CD4-positive, alpha-beta T cell treated with Interleukin-2 at 100 ng/mL for 4 hours (primary cell): ENCODE data around the gene INPP5E.

Source experiments
- DNase-seq: peaks from one replicate; pipeline ENCODE4 v3.0.0-alpha.2; 2020; ENCODE audit warnings: low spot score

Gene INPP5E

GRCh38 chr9:136403538-136403914 lies 36.1 kb downstream of the INPP5E start:
- DNase-seq = peak; percentile 89

- no peak for DNase-seq
Measured at GRCh38 chr9:136402067-136402466, 37.6 kb downstream of the INPP5E start.

GRCh38 chr9:136401173-136401922 lies 38.3 kb downstream of the INPP5E start:
- no peak for DNase-seq

- DNase-seq = peak; percentile 88
Measured at GRCh38 chr9:136400038-136400834, 39.4 kb downstream of the INPP5E start, which contains the start of gene SNAPC4. Gene SNAPC4 (minus strand): TSS chr9:136400170. CDS start chr9:136398428, 1,742 bp downstream.

- DNase-seq = peak; percentile 32
Measured at GRCh38 chr9:136399176-136400037, 40.2 kb downstream of the INPP5E start.

GRCh38 chr9:136398286-136398685 lies 41.4 kb downstream of the INPP5E start:
- no peak for DNase-seq

GRCh38 chr9:136397643-136398042 lies 42.0 kb downstream of the INPP5E start:
- DNase-seq = no peak

GRCh38 chr9:136396219-136396515 lies 43.5 kb downstream of the INPP5E start:
- no peak for DNase-seq

- DNase-seq = no peak
Measured at GRCh38 chr9:136395345-136396218, 44.1 kb downstream of the INPP5E start.

- no peak for DNase-seq
Measured at GRCh38 chr9:136395020-136395340, 44.7 kb downstream of the INPP5E start.

- DNase-seq = no peak
Measured at GRCh38 chr9:136394312-136395019, 45.2 kb downstream of the INPP5E start.

GRCh38 chr9:136393531-136393930 lies 46.1 kb downstream of the INPP5E start:
- DNase-seq = no peak

GRCh38 chr9:136392538-136393449 lies 46.9 kb downstream of the INPP5E start:
- DNase-seq = no peak

- no peak for DNase-seq
Measured at GRCh38 chr9:136391737-136392537, 47.7 kb downstream of the INPP5E start.

- no peak for DNase-seq
Measured at GRCh38 chr9:136389396-136389795, 50.2 kb downstream of the INPP5E start.

- no peak for DNase-seq
Measured at GRCh38 chr9:136387217-136387616, 52.4 kb downstream of the INPP5E start.

GRCh38 chr9:136386018-136386417 lies 53.6 kb downstream of the INPP5E start:
- no peak for DNase-seq

- peak; percentile 52 for DNase-seq
Measured at GRCh38 chr9:136385015-136385414, 54.6 kb downstream of the INPP5E start.

- DNase-seq = no peak
Measured at GRCh38 chr9:136383436-136383835, 56.2 kb downstream of the INPP5E start.
